ENCODE results near the gene ACAP3.
A peak's percentile ranks its signal among the peaks of the same experiment; 100 is the strongest.
"Not testable (repeated sequence)": the region's sequence is repeated elsewhere in the genome, so short reads cannot be mapped to it uniquely, and the experiment has no call there.

ACAP3 gene

DNA sequence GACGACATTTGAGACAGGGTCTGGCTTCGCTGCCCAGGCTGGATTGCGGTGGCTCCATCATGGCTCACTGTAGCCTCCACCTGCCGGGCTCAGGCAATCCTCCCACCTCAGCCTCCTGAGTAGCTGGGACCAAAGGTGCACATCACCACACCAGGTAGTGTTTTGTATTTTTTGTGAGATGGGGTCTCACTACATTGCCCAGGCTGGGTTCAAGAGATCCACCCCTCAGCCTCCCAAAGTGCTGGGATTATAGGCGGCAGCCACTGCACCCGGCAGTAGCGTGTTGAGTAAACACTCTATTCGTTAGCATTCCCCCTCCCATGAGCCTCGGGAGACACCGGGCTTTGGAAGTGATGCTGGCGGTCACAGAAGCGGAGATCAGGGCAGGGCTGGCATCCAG, 54.4 kb downstream of the ACAP3 start:
- TF ChIP-seq, protein P1, sequence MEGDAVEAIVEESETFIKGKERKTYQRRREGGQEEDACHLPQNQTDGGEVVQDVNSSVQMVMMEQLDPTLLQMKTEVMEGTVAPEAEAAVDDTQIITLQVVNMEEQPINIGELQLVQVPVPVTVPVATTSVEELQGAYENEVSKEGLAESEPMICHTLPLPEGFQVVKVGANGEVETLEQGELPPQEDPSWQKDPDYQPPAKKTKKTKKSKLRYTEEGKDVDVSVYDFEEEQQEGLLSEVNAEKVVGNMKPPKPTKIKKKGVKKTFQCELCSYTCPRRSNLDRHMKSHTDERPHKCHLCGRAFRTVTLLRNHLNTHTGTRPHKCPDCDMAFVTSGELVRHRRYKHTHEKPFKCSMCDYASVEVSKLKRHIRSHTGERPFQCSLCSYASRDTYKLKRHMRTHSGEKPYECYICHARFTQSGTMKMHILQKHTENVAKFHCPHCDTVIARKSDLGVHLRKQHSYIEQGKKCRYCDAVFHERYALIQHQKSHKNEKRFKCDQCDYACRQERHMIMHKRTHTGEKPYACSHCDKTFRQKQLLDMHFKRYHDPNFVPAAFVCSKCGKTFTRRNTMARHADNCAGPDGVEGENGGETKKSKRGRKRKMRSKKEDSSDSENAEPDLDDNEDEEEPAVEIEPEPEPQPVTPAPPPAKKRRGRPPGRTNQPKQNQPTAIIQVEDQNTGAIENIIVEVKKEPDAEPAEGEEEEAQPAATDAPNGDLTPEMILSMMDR (IDR thresholded peaks at IDR 0.05; ENCODE audit: low read depth, low read length, poor library complexity, severe bottlenecking), result no peak
- TF ChIP-seq EZH2phosphoT487 (IDR thresholded peaks at IDR 0.05; ENCODE audit: borderline replicate concordance, low read length), result no peak
- peaks cover 37% of the 10 kb centered on the region for H3K36me3 ChIP-seq (ENCODE audit: control insufficient read depth, low read length)
- H3K4me1 ChIP-seq (ENCODE audit: control insufficient read depth, low read length), result peaks cover 14% of the 10 kb centered on the region

DNA sequence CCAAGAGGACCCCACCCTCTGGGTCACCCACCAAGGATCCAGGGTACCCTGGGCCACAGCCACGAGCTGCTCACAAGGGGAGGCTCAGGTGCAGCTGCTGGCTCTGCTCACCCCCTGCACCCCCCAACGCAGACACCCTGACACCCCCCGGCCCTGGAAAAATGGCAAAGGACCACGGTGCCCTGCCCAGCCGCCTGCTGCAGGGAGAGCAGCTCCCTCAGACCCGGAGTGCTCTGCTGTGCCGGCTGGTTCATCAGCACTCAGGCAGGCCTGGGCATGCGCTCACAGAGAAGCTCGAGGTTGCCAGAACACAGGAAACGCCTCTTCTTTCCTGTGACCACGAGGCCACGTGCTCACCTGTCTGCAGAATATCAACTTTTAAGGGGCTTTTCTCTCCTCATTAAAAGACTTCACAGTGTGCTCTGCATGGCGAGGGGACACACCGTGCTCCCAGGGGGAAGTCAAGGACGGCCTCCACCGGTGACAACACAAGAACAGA, 56.9 kb downstream of the ACAP3 start:
- no peak for TF ChIP-seq EZH2phosphoT487 (IDR thresholded peaks at IDR 0.05; ENCODE audit: borderline replicate concordance, low read length)
- TF ChIP-seq, protein P1 (IDR thresholded peaks at IDR 0.05; ENCODE audit: low read depth, low read length, poor library complexity, severe bottlenecking), result no peak
- peaks cover 14% of the 10 kb centered on the region for H3K4me1 ChIP-seq (ENCODE audit: control insufficient read depth, low read length)
- no peaks in the 10 kb centered on the region for H3K9me2 ChIP-seq (replicated peaks; ENCODE audit: control insufficient read depth, low read length)
- H4K20me1 ChIP-seq (ENCODE audit: control insufficient read depth, insufficient read depth, low read depth, low read length), result no peaks in the 10 kb centered on the region
- peaks cover 32% of the 10 kb centered on the region for H3K36me3 ChIP-seq (ENCODE audit: control insufficient read depth, low read length)
- no peaks in the 10 kb centered on the region for H3K27me3 ChIP-seq (ENCODE audit: control insufficient read depth, low read length)
- peak overlapping the region; percentile 58 for H3K4me2 ChIP-seq (ENCODE audit: low read length)
- H3K79me2 ChIP-seq (ENCODE audit: control insufficient read depth, low read length), result no peaks in the 10 kb centered on the region
- no peaks in the 10 kb centered on the region for H3F3A ChIP-seq (ENCODE audit: control insufficient read depth, insufficient read depth)
- no peak overlapping the region; the same call in 1 of the 2 replicates for H3K27ac ChIP-seq (ENCODE audit: low read depth, low read length)
- no peak overlapping the region for H3K4me3 ChIP-seq (ENCODE audit: low read length)
- no peaks in the 10 kb centered on the region for H3K9me3 ChIP-seq (ENCODE audit: control insufficient read depth, insufficient read depth, low read length)

More for the DNA sequence above, 54.4 kb downstream of the ACAP3 start:
- H3K4me2 ChIP-seq (ENCODE audit: low read length), result no peak overlapping the region
- H3K79me2 ChIP-seq (ENCODE audit: control insufficient read depth, low read length), result peaks cover under 1% of the 10 kb centered on the region
- H3F3A ChIP-seq (ENCODE audit: control insufficient read depth, insufficient read depth), result no peaks in the 10 kb centered on the region
- no peaks in the 10 kb centered on the region for H3K27me3 ChIP-seq (ENCODE audit: control insufficient read depth, low read length)
- H3K27ac ChIP-seq (ENCODE audit: low read depth, low read length), result no peak overlapping the region
- H3K4me3 ChIP-seq (ENCODE audit: low read length), result no peak overlapping the region
- no peaks in the 10 kb centered on the region for H4K20me1 ChIP-seq (ENCODE audit: control insufficient read depth, insufficient read depth, low read depth, low read length)
- H3K9me2 ChIP-seq (replicated peaks; ENCODE audit: control insufficient read depth, low read length), result no peaks in the 10 kb centered on the region
- no peaks in the 10 kb centered on the region for H3K9me3 ChIP-seq (ENCODE audit: control insufficient read depth, insufficient read depth, low read length)

GRCh38 chr1:1248009-1248913, 59.5 kb downstream of the ACAP3 start:
- not testable (repeated sequence) for H4K20me1 ChIP-seq (ENCODE audit: control insufficient read depth, insufficient read depth, low read depth, low read length); H3K36me3 ChIP-seq (ENCODE audit: control insufficient read depth, low read length); H3K27me3 ChIP-seq (ENCODE audit: control insufficient read depth, low read length); H3K9me2 ChIP-seq (replicated peaks; ENCODE audit: control insufficient read depth, low read length); H3F3A ChIP-seq (ENCODE audit: control insufficient read depth, insufficient read depth); H3K27ac ChIP-seq (ENCODE audit: low read depth, low read length); H3K79me2 ChIP-seq (ENCODE audit: control insufficient read depth, low read length); H3K4me3 ChIP-seq (ENCODE audit: low read length); H3K4me2 ChIP-seq (ENCODE audit: low read length); H3K9me3 ChIP-seq (ENCODE audit: control insufficient read depth, insufficient read depth, low read length)
- H3K4me1 ChIP-seq (ENCODE audit: control insufficient read depth, low read length), result peaks cover 14% of the 10 kb centered on the region

DNA sequence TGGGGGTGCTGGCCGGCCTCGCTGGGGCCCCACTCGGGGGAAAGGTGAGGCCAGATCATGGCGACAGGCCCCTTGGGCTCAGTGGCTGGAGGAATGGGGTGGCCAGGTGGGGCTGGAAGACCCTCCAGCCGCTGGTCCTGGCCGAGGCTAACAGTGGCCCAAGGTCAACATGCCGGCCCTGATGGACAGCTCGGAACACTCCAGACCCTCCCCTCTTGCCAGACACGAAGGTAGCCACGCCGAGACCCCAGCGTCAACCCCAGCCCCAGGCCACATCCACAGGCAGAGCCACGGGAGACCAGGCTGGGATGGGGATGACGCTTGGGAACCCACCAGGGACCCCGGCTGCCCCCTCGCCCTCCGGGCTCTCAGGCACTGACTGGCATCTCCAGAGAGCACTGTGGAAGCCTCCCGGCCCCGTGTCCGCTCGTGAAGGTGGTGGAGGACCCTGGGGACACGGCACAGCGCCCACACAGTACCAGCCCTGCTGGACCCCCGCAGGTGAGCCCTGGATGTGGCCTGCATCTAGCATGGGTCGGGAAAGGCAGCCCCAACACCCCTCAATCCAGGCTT, 60.3 kb downstream of the ACAP3 start:
- Histone ChIP-seq H3K27me3 (ENCODE audit: control insufficient read depth, low read length) (no peaks in the 10 kb centered on the region), H4K20me1 (ENCODE audit: control insufficient read depth, insufficient read depth, low read depth, low read length) (no peaks in the 10 kb centered on the region), H3K27ac (ENCODE audit: low read depth, low read length) (no peak overlapping the region), H3K9me3 (ENCODE audit: control insufficient read depth, insufficient read depth, low read length) (no peaks in the 10 kb centered on the region), H3K79me2 (ENCODE audit: control insufficient read depth, low read length) (no peaks in the 10 kb centered on the region), H3K4me3 (ENCODE audit: low read length) (no peak overlapping the region), H3K9me2 (replicated peaks; ENCODE audit: control insufficient read depth, low read length) (no peaks in the 10 kb centered on the region), H3F3A (ENCODE audit: control insufficient read depth, insufficient read depth) (no peaks in the 10 kb centered on the region), H3K36me3 (ENCODE audit: control insufficient read depth, low read length) (no peaks in the 10 kb centered on the region; the same call in 1 of the 2 replicates), H3K4me2 (ENCODE audit: low read length) (no peak overlapping the region), H3K4me1 (ENCODE audit: control insufficient read depth, low read length) (peaks cover 14% of the 10 kb centered on the region)
- no peak for TF ChIP-seq EZH2phosphoT487 (IDR thresholded peaks at IDR 0.05; ENCODE audit: borderline replicate concordance, low read length)
- TF ChIP-seq, protein P1 (IDR thresholded peaks at IDR 0.05; ENCODE audit: low read depth, low read length, poor library complexity, severe bottlenecking), result no peak

Measured in DOHH2 (cell line).